Left ventricle myocardium inferior (tissue), 1 donor: ENCODE data around the gene LDHAL6B. TPM values are rescaled to one million over a fixed set of nuclear protein-coding genes. Genes with fewer than 3 reads are reported as not detected.

Source experiments
- DNase-seq: peaks from one replicate; pipeline ENCODE4 v3.0.0-alpha.2; 2020
- H3K27ac ChIP-seq: fragments of 200-600 bp; replicated peaks from 2 replicates; pipeline ENCODE4 v1.8.0; 2021
- H3K27me3 ChIP-seq: fragments of 200-600 bp; 2 replicates; pipeline ENCODE4 v1.8.0; 2021; ENCODE audit warnings: low read depth
- H3K36me3 ChIP-seq: fragments of 200-600 bp; 2 replicates; pipeline ENCODE4 v1.8.0; 2021
- H3K4me1 ChIP-seq: fragments of 200-600 bp; 2 replicates; pipeline ENCODE4 v1.8.0; 2021
- H3K4me3 ChIP-seq: fragments of 200-600 bp; 2 replicates; pipeline ENCODE4 v1.8.0; 2021; ENCODE audit warnings: mild to moderate bottlenecking, moderate library complexity
- H3K9me3 ChIP-seq: fragments of 200-600 bp; replicated peaks from 2 replicates; pipeline ENCODE4 v1.8.0; 2021
- intact Hi-C: fragments of 100-400 bp; cut with micrococcal nuclease; formaldehyde crosslinking; loops from one replicate; pipeline ENCODE4 v1.11.0; 2022
- total RNA-seq: library from RNA; stranded (reverse); fragmentation: NEBNext Ultra II Directional; extraction: Animal tissue kit (Norgen Biotek cat#: 25700); gene quantifications from one replicate; pipeline ENCODE4 v1.2.1, GENCODE V29; 2021
- TF ChIP-seq, protein P1 (sequence below): fragments of 200-600 bp; IDR thresholded peaks from 2 replicates; pipeline ENCODE4 v1.8.0; 2021; ENCODE audit warnings: antibody characterized with exemption, mild to moderate bottlenecking, borderline replicate concordance
- donor health status: DM: no; HTN: yes; CAD: no; lungs with severe emphysema.

The LDHAL6B gene
- total RNA-seq, 1 donor from 2014 or later, result not detected

DNA sequence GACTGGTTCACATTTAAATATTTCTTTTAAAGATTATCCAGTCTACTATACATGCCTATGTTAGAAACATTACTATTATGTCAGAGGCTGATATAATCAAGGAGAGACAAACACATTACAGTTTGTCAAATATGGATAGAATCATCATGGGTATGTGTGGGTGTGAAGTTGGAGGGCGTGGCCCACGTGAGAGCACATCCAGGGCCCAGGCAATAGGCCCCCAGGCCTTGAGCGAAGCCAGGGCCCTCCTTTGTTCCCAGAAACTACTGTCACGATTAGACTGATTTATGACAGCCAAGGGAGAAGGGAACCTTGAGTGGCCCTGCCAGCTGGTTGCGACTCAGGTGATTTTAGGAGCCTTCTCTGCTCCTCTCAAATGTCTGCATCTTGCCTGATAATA lies 26.9 kb upstream of the LDHAL6B start:
- TF ChIP-seq, protein P1, sequence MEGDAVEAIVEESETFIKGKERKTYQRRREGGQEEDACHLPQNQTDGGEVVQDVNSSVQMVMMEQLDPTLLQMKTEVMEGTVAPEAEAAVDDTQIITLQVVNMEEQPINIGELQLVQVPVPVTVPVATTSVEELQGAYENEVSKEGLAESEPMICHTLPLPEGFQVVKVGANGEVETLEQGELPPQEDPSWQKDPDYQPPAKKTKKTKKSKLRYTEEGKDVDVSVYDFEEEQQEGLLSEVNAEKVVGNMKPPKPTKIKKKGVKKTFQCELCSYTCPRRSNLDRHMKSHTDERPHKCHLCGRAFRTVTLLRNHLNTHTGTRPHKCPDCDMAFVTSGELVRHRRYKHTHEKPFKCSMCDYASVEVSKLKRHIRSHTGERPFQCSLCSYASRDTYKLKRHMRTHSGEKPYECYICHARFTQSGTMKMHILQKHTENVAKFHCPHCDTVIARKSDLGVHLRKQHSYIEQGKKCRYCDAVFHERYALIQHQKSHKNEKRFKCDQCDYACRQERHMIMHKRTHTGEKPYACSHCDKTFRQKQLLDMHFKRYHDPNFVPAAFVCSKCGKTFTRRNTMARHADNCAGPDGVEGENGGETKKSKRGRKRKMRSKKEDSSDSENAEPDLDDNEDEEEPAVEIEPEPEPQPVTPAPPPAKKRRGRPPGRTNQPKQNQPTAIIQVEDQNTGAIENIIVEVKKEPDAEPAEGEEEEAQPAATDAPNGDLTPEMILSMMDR, result no peak

GRCh38 chr15:59180945-59181600 lies 25.6 kb upstream of the LDHAL6B start:
- H3K4me1 ChIP-seq, result no peaks in the 10 kb centered on the region
- intact Hi-C loops, result no loop called here
- H3K36me3 ChIP-seq, result peaks cover 49% of the 10 kb centered on the region
- H3K9me3 ChIP-seq, result peaks cover 18% of the 10 kb centered on the region
- TF ChIP-seq, protein P1, result no peak
- H3K27ac ChIP-seq, result no peak overlapping the region
- no peak overlapping the region for H3K4me3 ChIP-seq
- H3K27me3 ChIP-seq, result no peaks in the 10 kb centered on the region
- DNase-seq, result no peak

More for the DNA sequence above, 26.9 kb upstream of the LDHAL6B start:
- Histone ChIP-seq H3K27ac (no peak overlapping the region), H3K27me3 (no peaks in the 10 kb centered on the region), H3K9me3 (peaks cover 18% of the 10 kb centered on the region), H3K4me1 (peaks cover 11% of the 10 kb centered on the region), H3K36me3 (peaks cover 49% of the 10 kb centered on the region), H3K4me3 (no peak overlapping the region)
- no peak for DNase-seq
- intact Hi-C loops, result no loop called here

DNA sequence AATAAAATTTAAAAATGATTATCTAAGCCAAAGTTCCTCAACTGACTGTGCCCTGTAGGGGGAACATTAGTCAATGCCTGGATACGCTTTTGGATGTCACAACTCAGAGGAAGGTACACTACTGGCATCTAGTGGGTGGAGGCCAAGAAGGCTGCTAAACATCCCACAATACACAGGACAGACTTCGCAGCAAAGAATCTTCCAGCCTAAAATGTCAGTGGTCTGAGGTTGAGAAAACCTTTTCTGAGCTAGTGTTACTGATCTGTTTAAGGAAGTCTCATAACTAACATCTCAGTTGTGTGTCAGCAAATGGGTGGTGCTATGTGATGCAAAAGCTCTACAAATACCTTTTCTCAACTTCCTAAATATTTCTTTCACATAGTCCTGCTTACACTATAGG lies 20.9 kb upstream of the LDHAL6B start:
- Histone ChIP-seq H3K36me3 (peaks cover 73% of the 10 kb centered on the region), H3K27ac (no peak overlapping the region), H3K27me3 (no peaks in the 10 kb centered on the region), H3K9me3 (peaks cover 18% of the 10 kb centered on the region), H3K4me3 (no peak overlapping the region), H3K4me1 (no peaks in the 10 kb centered on the region)
- intact Hi-C loops, result no loop called here
- DNase-seq, result no peak
- TF ChIP-seq, protein P1, result no peak

- intact Hi-C loops, result no loop called here
- Histone ChIP-seq H3K36me3 (peaks cover 71% of the 10 kb centered on the region), H3K27ac (no peak overlapping the region), H3K4me1 (no peaks in the 10 kb centered on the region), H3K4me3 (no peak overlapping the region), H3K27me3 (no peaks in the 10 kb centered on the region), H3K9me3 (peaks cover 14% of the 10 kb centered on the region)
- no peak for DNase-seq
- TF ChIP-seq, protein P1, result no peak
Measured at GRCh38 chr15:59186501-59186900, 20.1 kb upstream of the LDHAL6B start.

GRCh38 chr15:59189241-59189640 lies 17.4 kb upstream of the LDHAL6B start:
- TF ChIP-seq, protein P1, result no peak
- peaks cover 69% of the 10 kb centered on the region for H3K36me3 ChIP-seq
- H3K4me1 ChIP-seq, result no peaks in the 10 kb centered on the region
- no peak for DNase-seq
- H3K27ac ChIP-seq, result no peak overlapping the region
- no peaks in the 10 kb centered on the region for H3K27me3 ChIP-seq
- no peaks in the 10 kb centered on the region for H3K9me3 ChIP-seq
- no peak overlapping the region for H3K4me3 ChIP-seq
- intact Hi-C loops, result no loop called here
